ENCODE data around the gene AXIN2.
"Not testable (repeated sequence)": the region's sequence is repeated elsewhere in the genome, so short reads cannot be mapped to it uniquely, and the experiment has no call there.

The AXIN2 gene

DNA sequence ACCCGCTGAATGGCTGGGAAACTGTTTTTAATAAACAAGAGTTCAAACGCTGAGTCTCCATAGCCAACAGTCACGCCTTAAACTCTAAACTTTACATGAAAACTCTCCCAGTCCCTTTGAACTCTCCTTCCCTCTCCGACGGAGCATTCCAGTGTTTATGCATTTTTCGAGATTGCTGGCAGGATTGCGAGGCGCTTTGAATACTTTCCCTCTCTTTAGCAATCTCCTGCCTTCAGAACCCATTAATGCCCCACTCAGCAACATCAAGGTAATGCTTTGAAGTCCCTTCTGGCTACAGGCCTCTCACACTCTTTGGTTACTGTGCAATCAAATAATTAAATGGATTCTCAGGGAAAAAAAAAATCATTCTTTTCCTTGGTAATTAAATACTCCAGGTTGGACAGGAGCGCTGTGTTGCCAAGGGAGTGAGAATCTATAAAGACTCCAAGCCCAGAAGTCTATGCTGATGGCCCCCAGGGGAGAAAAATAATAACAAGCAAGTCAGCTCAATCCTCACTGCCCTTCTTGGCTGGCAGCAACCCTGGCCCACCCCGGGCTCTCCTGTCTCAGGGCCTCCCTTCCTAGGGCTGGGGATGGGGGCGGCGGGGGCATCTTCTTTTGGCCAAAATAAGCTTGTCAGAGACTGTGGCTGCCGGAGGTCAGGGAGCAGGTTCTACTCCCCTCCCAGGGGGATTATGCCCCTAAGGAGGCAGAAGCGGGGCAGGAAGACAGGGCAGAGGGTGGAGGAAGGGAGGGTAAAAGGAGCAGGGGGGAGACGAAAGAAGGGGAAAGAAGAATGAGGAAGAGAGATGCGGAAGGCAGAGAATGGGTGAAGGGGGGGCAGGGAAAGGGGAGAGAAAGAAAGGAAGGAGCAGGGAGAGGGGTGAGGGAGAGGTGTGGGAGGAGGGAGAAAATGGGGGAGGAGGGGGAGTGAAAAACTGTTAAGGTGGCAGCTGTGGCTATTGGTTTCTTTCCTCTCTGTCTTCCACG lies 45.2 kb downstream of the AXIN2 start:
- DNase-seq, result no peak

DNA sequence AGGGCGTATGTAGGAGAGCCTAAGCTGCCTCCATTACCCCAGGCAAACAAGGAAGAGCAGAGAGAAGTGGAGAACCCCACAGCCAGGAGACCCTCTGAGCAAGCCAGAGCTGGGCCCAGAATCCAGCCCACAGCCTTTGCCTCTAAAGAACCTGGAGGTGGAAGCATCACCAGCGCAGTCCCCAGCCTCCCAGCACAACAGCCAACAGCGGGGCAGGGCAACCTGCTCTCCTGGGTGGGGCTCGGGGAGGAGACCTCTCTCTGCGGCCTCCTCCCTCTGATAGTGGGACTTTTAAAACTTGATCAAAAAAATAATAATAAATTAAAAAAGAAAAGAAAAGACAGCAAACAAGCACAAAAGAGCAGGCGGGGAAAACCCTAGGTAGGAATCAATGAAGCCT lies 45.9 kb downstream of the AXIN2 start:
- no peak for DNase-seq

DNA sequence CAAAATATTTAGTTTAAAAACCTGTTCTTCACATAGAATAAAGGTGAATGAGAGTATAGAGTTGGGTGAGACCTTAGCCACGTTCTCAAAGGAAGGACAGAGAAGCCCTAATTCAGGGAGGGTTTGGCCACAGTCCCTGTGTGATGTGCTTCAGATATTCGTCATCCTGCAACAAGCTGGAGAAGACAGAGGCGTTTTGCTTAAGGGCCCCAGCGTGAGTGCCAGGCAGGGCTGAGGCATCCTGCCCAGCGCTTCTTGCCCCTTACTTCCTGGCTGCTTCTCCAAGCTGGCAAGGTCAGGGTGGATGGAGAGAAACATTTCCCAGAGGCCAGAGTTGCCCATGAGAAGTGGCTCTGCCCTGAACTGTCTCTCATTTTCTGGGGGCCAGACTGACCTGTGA lies 46.9 kb downstream of the AXIN2 start:
- no peak for DNase-seq

DNA sequence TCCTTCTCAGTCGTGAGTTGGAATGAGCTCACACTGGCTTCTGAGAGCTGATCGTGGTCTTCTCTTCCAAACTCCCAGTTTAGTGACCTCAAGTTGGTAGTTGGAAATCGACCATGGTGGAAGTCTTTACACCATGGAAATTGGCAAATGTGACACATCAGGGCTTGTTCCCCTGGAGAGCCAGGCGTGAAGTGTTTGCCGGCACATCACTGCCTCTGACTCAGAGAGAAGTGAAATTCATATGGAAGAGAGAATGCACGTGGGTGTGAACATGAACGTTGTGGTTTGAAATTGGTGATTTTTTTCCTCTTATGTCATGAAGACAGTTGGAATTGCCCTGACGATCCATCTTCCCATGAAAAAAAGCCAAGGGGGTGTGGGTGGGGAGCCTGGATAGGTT lies 47.4 kb downstream of the AXIN2 start:
- DNase-seq, result no peak

DNA sequence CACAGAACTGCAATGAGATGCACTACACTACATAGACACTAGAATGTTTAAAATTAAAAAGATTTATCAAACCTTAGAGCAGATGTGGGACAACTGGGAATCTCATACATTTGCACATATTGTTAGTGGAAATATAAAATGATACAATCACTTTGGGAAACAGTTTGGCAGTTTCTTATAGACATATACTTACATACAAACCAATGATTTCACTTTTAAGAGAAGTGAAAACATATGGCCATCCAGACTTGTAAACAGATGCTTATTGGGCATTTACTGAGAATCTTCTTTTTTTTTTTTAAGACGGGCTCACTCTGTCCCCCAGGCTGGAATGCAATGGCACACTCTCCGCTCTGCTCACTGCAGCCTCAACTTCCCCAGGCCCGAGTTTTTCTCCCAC lies 50.1 kb downstream of the AXIN2 start:
- DNase-seq, result no peak

DNA sequence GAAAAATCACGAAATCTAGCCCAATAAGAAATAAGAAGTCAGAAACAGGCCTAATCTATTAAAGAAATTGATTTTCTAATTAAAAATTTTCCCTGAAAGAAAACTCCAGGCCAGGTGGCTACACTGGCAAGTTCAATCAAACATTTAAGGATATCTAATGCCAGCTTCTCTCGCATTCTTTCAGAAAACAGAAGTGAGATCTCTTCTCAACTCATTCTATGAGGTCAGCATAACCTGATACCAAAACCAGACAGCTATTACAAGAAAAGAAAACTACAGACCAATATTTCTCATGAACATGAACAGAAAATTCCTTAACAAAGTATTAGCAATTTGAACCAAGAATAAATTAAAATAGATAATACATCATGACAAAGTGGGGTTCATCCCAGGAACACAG lies 52.4 kb downstream of the AXIN2 start:
- DNase-seq, result no peak

DNA sequence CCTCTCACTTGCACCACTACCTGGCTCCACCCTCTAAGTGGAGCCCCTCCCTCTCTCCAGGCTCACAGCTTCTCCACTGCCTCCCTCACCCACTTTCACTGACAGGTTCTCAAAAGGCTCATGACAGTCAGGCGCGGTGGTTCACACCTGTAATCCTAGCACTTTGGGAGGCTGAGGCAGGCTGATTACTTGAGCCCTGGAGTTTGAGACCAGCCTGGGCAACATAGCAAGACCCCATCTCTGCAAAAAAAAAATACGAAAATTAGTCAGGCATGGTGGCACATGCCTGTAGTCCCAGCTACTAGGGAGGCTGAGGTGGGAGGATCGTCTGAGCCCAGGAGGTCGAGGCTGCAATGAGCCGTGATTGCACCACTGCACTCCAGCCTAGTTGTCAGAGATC lies 56.8 kb downstream of the AXIN2 start:
- DNase-seq, result not testable (repeated sequence)

DNA sequence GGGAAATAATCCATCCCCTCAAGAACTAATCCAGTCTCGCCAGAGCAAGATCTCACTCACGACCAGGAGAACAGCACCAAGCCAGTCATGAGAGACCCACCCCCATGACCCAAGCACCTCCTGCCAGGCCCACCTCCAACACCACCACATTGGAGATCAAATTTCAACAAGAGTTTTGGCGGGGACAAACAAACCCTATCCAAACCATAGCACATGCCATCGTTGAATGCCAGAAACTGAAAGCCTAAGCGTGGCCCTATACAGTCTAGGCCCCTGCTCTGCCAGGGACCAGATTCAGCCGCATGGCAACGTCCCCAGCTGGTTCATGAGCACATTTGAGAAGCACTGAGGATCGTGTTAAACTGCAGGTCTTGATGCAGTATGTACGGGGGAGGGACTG lies 57.3 kb downstream of the AXIN2 start:
- no peak for DNase-seq

DNA sequence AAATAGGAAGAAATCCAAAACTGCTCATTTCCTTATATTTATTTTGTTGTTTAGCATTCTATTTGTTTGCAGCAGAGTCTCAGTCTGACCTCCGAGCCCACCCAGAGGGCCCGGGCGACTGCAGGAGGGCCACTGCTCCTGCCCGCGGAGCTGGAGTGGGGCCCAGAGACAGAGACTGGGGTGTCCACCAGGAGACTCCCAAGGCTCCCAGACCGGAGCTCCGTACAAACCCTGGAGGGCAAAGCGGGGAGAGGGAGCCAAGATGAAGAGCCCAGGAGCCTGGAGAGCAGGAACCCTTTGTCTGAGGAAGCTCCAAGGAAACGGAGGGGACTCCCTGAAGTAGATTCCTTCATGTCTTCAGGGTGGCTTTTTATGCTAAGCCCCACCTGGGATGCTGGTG lies 57.9 kb downstream of the AXIN2 start:
- no peak for DNase-seq

DNA sequence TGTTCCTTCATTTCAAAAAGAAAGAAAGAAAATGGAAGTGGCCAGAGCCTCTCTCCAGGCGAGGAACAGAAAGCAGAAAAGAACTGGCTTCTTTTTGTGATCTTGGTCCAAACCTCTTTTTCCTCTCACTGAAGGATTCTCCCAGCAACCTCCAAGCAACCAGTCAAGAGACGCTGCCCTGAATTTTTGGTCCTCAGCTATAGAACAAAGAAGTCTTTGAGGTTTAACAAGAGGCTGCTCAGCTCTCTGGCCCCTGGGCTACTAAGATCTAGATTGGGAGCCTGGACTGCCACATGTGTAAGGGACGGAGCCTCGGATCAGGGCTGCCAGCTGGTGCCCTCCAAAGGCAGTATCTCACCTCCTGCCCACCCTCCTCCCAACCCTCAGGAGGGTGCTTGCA lies 62.6 kb downstream of the AXIN2 start:
- no peak for DNase-seq

DNA sequence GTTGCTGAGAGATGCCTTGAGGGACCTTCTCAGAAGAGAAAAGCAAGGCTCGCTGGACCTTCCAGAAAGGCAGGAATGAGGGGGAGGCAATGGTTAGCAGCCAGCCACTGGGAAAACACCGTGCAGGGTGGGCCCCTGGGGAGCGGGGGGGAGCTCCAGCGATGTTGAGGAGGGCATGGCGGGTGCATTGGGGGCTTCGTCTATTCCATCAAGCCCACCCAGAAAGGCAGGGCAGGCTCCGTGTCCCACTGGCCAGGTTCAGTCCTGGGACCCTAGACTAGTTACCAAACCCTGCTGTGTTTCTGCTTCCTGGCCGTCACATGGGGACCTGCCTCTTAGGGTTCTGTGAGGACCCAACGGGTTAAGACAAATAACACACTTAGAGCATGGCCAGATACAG lies 64.6 kb downstream of the AXIN2 start:
- no peak for DNase-seq

DNA sequence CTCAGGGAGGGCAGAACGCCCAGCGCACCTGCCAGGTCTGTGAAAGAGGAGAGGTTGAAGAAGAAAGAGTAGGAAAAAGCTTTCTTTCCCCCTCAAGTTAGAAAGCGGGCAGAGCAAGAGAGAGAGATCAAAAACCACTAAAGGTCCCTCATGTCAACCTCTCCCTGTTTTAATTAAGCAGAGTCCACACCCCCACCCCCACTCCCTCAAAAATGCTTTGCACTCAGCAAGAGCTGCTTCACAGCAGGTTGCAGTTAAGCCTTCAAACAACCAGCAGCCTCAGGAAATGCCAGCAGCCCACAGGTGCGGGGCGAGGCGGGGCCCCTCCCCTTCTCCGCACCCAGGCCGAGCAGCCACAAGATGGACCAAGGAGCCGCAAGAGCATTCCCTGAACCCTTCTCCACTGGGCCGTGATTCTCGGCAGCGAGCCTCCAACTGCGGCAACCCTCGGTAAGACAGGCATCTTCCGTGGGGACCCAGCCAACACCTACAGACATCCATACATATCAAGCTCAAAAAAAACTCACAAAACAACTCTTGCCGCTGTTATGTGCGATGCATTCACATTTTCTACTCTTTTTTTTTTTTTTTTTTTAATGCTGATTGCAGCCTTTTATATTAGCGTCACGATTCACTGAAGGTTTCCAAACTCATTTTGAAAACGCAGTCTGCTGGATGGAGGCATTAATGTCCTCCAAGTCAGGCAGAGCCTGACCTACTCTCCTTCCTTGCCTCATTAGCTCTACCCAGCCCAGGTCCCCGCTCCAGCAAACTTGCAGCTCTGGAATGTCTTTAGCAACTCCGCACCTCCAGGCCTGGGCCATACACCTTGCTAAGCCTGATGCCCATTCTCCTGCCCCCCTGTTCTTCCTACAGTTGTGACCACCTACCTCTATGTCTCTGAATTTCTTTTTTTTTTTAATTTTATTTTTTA lies 66.1 kb downstream of the AXIN2 start:
- DNase-seq, result no peak

DNA sequence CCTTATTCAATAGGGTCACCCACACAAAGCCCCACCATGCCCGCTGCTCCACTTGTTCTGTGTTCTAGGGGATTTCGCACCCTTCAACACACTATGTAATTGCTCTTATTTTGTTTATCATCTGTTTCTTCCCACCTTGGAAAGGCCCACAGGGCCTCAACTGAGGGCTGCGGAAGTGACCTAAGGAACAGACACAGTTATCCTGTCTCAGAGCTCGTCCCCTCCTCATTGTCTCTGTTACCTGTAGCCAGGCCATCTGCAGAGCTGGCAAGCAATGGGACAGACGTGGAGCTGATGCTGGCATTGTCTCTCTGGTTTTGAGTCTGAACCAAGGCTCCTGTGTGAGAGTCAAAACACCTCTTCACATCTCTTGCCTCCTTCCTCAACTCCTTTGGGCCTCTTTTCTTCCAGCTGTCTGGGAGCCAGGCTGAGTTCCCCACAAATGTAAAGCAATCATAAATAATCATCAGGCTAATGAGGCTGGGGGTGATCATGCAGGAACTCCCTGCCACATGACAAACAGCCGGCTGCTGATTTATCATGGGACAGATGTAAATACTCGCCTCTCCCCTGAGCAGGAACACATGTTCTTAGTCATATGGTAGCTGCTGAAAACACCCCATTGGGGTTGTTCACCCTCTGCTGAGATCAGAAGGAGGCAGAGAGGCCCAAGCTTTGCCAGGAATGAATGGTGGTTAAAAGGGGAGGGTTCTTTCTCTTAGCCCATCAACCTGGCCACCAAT lies 71.9 kb downstream of the AXIN2 start:
- DNase-seq, result no peak

DNA sequence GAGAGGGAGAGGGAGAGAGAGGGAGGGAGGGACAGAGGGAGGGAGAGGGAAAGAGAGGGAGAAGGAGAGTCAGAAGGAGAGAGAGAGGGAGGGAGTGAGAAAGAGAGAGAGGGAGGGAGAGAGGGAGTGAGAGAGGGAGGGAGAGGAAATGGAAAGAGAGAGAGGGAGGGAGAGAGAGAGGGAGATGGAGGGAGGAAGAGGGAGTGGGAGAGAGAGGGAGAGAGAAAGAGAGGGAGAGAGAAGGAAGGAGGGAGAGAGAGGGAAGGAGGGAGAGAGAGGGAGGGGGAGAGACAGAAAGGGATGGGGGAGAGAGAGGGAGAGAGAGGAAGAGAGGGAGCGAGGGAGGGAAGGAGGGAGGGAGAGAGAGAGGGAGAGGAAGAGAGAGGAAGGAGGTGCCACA lies 72.8 kb downstream of the AXIN2 start:
- DNase-seq, result no peak

DNA sequence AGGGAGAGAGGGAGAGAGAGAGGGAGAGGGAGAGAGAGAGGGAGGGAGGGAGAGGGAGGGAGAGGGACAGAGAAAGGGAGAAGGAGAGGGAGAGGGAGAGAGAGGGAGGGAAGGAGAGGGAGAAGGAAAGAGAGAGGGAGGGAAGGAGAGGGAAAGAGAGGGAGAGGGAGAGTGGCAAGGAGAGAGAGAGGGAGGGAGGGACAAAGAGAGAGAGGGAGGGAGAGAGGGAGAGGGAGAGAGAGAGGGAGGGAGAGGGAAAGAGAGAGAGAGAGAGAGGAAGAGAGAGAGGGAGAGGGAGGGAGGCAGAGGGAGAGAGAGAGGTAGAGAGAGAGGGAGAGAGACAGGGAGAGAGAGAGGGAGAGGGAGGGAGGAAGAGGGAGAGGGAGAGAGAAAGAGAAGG lies 73.5 kb downstream of the AXIN2 start:
- no peak for DNase-seq

DNA sequence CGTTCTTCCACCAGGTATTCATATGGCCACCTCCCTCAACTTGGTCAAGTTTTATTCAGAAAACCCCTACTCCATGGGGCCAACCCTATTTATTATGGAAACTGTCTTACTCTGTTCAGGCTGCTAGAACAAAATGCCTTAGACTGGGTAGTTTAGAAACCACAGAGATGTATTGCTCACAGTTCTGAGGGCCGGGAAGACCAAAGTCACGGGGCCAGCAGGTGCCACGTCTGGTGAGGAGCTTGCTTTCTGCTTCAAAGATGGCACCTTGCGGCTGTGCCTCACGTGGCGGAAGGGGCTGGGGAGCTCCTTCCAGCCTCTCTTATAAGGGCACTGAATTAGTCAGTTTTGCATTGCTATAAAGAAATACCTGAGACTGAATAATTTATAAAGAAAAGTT lies 74.3 kb downstream of the AXIN2 start:
- DNase-seq, result no peak

DNA sequence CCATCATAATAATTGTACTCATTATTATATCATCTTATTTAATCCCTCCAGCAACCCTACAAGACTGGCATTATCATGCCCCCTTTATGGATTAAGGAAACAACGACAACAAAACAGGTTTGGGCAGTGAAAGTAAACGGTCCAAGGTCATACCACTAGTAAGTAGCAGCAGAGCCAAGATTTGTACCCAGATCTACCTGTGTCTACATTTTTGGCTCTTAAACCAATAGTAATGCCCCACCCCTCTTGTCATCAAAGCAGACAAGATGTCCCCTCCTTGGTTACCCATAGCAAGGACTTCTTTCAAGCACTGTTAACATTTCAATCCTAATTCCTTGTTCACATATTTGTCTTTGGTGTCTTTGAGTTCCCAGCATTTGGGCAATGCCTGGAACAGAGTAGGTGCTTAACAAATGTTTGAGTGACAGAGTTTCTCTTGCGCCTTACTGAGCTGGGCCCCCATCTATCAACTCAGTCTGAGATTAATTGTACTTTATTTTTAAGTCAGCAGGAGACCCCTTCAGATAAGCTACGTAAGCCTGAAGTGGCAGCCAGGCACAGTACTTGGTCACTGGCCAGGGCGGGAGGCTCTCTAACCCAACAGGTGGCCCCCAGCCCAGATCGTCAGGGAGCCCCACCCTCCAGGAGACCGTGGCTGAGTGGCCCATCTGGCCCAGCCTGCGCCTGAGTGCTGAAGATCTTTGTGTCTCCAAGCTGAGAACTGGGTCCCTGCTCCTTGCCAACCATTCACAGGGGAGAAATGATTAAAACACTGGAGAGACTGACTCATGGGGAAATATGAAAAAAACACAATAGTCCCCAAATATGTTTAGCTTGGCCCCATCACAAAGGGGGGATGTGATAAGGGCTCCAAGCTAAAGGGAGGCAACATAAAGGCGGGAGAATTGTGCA lies 75.8 kb downstream of the AXIN2 start:
- DNase-seq, result no peak

DNA sequence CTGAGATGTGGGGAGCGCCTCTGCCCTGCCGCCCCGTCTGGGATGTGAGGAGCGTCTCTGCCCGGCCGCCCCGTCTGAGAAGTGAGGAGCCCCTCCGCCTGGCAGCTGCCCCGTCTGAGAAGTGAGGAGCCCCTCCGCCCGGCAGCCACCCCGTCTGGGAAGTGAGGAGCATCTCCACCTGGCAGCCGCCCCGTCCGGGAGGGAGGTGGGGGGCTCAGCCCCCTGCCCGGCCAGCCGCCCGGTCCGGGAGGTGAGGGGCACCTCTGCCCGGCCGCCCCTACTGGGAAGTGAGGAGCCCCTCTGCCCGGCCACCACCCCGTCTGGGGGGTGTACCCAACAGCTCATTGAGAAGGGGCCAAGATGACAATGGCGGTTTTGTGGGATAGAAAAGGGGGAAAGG lies 77.0 kb downstream of the AXIN2 start:
- DNase-seq, result not testable (repeated sequence)

DNA sequence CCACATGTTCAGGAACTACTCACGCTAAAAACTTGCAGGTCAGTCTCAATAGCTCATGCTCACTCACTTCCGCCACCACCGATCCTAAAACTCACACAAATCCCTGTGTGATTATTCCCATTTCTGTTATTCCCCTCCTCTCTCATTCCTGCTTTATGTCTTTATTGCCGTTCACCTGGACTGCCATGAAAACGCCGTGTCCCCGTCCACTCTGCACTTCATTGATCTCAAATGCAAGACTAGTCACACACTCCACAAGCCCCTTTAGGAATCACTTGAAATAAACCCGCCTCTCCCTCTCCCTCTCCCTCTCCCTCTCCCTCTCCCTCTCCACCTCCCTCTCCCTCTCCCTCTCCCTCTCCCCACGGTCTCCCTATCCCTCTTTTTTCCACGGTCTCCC lies 78.0 kb downstream of the AXIN2 start:
- no peak for DNase-seq

DNA sequence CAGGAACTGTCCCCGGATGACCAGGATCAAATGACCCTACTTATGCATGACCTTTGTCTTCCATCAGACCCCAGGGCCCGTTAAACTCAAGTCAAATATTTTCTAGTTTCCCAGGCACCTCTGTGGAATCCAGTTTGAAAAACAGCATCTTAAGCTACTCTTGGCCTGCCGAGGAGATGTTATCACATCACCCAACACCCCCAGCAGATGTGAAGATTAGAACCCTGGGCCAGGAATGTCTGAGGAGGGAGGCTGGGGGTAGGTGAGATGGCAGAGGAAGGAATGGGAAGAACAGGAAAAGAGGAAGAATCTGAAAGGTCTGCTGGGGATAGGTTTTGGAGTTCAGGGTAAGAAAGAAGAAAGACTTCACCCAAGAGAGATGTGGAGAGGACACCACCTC lies 79.2 kb downstream of the AXIN2 start:
- no peak for DNase-seq

DNA sequence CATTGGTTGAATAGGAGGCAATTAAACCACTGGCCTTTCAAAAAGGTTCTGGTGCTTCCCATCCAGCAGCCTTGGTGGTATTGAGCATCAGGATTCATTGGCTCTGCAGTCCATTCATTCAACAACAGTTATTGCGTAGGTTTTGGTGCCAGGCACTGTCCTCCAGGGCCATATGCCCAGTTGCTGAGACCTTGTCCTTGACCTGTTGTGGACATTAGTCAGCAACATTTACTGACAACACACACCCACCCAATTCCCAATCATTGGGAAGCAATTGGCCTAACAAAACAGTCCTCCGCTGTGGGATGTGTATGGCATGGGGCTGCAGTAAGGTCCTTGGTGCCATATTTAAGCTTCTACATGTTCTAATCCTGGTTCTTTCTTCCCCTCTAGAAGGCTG lies 82.2 kb downstream of the AXIN2 start:
- DNase-seq, result no peak

Measured in GF-D8 (cell line).